Hepatocyte (in vitro differentiated cells): Measurements from ENCODE around the gene CLBA1.

Experiments used
- CTCF ChIP-seq: fragments of 200-600 bp; sonication (generic); IDR thresholded peaks from 2 replicates; pipeline ENCODE4 v1.5.1; 2016; ENCODE audit warnings: antibody characterized with exemption, mild to moderate bottlenecking; ENCODE audit not compliant: poor library complexity
- EZH2 ChIP-seq: fragments of 200-600 bp; sonication (generic); IDR thresholded peaks from 2 replicates; pipeline ENCODE4 v1.6.1; 2016; ENCODE audit warnings: antibody characterized with exemption, mild to moderate bottlenecking, borderline replicate concordance
- EZH2phosphoT487 ChIP-seq: fragments of 200-600 bp; sonication (generic); IDR thresholded peaks from one replicate; pipeline ENCODE4 v1.6.1; 2018; ENCODE audit warnings: antibody characterized with exemption, mild to moderate bottlenecking, low read depth, moderate library complexity; ENCODE audit not compliant: unreplicated experiment, severe bottlenecking

- TF ChIP-seq CTCF (no peak), EZH2 (no peak), EZH2phosphoT487 (no peak)
Observed at GRCh38 chr14:105005929-105006830, 20.6 kb downstream of the CLBA1 start.
